Ishikawa (cell line): ENCODE measurements around the gene FAM98B.

Source experiments
- NFIC ChIP-seq: IDR thresholded peaks from 2 replicates; pipeline ENCODE4 v1.6.1; 2012
- RAD21 ChIP-seq: IDR thresholded peaks from 2 replicates; pipeline ENCODE4 v1.6.1; 2012; ENCODE audit warnings: low read depth
- YY1 ChIP-seq: IDR thresholded peaks from 2 replicates; pipeline ENCODE4 v1.6.1; 2012; ENCODE audit warnings: low read depth
- TF ChIP-seq, protein P1 (sequence below): IDR thresholded peaks from 2 replicates; pipeline ENCODE4 v1.6.1; 2012; ENCODE audit warnings: low read depth, mild to moderate bottlenecking

DNA sequence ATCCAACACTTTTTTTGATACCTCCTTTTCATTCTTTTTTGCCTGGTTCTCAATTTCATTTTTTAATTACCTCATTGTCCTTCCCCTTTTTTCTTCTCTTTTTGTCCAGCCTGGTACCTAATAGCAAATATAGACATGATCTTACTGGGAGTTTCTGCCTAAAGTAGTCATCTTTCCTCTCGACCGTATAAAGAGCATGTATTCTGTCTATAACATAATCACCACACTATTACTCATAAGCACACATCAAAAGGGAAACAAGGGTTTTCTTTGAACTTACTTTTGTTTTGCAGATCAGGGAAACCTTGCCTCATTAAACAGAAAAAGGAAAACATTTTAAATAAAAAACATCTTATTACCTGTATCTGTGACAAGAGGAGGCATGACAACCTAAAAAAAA lies 33.0 kb downstream of the FAM98B start:
- TF ChIP-seq, protein P1, sequence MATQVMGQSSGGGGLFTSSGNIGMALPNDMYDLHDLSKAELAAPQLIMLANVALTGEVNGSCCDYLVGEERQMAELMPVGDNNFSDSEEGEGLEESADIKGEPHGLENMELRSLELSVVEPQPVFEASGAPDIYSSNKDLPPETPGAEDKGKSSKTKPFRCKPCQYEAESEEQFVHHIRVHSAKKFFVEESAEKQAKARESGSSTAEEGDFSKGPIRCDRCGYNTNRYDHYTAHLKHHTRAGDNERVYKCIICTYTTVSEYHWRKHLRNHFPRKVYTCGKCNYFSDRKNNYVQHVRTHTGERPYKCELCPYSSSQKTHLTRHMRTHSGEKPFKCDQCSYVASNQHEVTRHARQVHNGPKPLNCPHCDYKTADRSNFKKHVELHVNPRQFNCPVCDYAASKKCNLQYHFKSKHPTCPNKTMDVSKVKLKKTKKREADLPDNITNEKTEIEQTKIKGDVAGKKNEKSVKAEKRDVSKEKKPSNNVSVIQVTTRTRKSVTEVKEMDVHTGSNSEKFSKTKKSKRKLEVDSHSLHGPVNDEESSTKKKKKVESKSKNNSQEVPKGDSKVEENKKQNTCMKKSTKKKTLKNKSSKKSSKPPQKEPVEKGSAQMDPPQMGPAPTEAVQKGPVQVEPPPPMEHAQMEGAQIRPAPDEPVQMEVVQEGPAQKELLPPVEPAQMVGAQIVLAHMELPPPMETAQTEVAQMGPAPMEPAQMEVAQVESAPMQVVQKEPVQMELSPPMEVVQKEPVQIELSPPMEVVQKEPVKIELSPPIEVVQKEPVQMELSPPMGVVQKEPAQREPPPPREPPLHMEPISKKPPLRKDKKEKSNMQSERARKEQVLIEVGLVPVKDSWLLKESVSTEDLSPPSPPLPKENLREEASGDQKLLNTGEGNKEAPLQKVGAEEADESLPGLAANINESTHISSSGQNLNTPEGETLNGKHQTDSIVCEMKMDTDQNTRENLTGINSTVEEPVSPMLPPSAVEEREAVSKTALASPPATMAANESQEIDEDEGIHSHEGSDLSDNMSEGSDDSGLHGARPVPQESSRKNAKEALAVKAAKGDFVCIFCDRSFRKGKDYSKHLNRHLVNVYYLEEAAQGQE, result no peak
- TF ChIP-seq NFIC (no peak), YY1 (no peak), RAD21 (no peak)
